Lower leg skin (tissue), 3 donors: ENCODE measurements around the gene UGDH.

Experiments used
- CTCF ChIP-seq, 3 donors: fragments of 450-650 bp; IDR thresholded peaks; one replicate each; pipeline ENCODE4 v1.5.1; 2016; ENCODE audit warnings: antibody characterized with exemption in 3 of 3, mild to moderate bottlenecking in 3 of 3, moderate library complexity in 2 of 3
- POLR2A ChIP-seq, 2 donors: fragments of 450-650 bp; IDR thresholded peaks; one replicate each; pipeline ENCODE4 v1.6.1; 2016 to 2017; ENCODE audit warnings: antibody characterized with exemption in 2 of 2, mild to moderate bottlenecking in 1 of 2, moderate library complexity in 1 of 2

- TF ChIP-seq CTCF (IDR thresholded peaks at IDR 0.05) = no peak
- no peak for TF ChIP-seq POLR2A (IDR thresholded peaks at IDR 0.05)
Measured at GRCh38 chr4:39494354-39494753, 32.9 kb downstream of the UGDH start.
